KMS-11 (cell line): Measurements from ENCODE around the gene UTP3.

Source experiments
- H2AFZ ChIP-seq: fragments of 200-600 bp; sonication (generic); 2 replicates; pipeline ENCODE4 v1.6.1; 2016; ENCODE audit warnings: antibody characterized with exemption, mixed run types, low read depth
- H3K27ac ChIP-seq: fragments of 200-600 bp; sonication (generic); 2 replicates; pipeline ENCODE4 v1.6.1; 2016; ENCODE audit warnings: mild to moderate bottlenecking, mixed run types
- H3K27me3 ChIP-seq: fragments of 200-600 bp; sonication (generic); 2 replicates; pipeline ENCODE4 v1.6.1; 2017; ENCODE audit warnings: mild to moderate bottlenecking, low read depth, mixed run types, moderate library complexity; ENCODE audit not compliant: insufficient read depth
- H3K36me3 ChIP-seq: fragments of 200-600 bp; sonication (generic); 2 replicates; pipeline ENCODE4 v1.6.1; 2017; ENCODE audit warnings: mild to moderate bottlenecking, mixed run types; ENCODE audit not compliant: insufficient read depth
- H3K4me1 ChIP-seq: fragments of 200-600 bp; sonication (generic); 2 replicates; pipeline ENCODE4 v1.6.1; 2016; ENCODE audit warnings: mild to moderate bottlenecking, low read depth, mixed run types; ENCODE audit not compliant: poor library complexity, severe bottlenecking
- H3K4me2 ChIP-seq: fragments of 200-600 bp; sonication (generic); 2 replicates; pipeline ENCODE4 v1.7.0; 2016; ENCODE audit warnings: mild to moderate bottlenecking, mixed run types
- H3K4me3 ChIP-seq: fragments of 200-600 bp; sonication (generic); IDR thresholded peaks from 2 replicates; pipeline ENCODE4 v1.6.1; 2017; ENCODE audit warnings: low read depth, low read length, mixed read lengths; ENCODE audit not compliant: insufficient read depth
- H3K79me2 ChIP-seq: fragments of 200-600 bp; sonication (generic); 2 replicates; pipeline ENCODE4 v1.6.1; 2016; ENCODE audit warnings: low read depth, mixed run types; ENCODE audit not compliant: insufficient read depth
- H3K9ac ChIP-seq: fragments of 200-600 bp; sonication (generic); 2 replicates; pipeline ENCODE4 v1.6.1; 2016; ENCODE audit warnings: mild to moderate bottlenecking, mixed run types
- H4K20me1 ChIP-seq: fragments of 200-600 bp; sonication (generic); 2 replicates; pipeline ENCODE4 v1.6.1; 2016; ENCODE audit warnings: mild to moderate bottlenecking, mixed run types; ENCODE audit not compliant: insufficient read depth
- TF ChIP-seq, protein P1 (sequence below): fragments of 200-600 bp; sonication (generic); conservative IDR thresholded peaks from 2 replicates; pipeline ENCODE4 v1.6.1; 2017; ENCODE audit warnings: low read depth, mild to moderate bottlenecking, antibody characterized with exemption, low read length, moderate library complexity, mixed read lengths

UTP3 gene

DNA sequence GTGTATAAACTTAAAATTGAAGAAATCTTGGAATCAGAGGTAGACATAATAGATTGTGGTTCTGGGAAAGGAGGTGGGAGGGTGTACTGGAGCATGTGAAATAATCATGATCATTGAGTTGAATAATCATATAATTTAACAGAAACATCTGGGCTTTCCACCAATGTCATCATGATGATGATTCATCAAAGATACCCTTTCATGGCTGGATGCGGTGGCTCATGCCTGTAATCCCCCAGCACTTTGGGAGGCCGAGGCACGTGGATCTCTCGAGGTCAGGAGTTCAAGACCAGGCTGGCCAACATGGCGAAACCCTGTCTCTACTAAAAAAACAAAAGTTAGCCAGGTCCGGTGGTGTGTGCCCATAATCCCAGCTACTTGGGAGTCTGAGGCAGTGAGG is 26.8 kb downstream of the UTP3 start:
- Histone ChIP-seq H3K9ac (no peak overlapping the region), H3K79me2 (peaks cover 75% of the 10 kb centered on the region), H3K27ac (no peak overlapping the region), H3K36me3 (no peaks in the 10 kb centered on the region), H3K27me3 (no peaks in the 10 kb centered on the region), H3K4me2 (no peak overlapping the region), H4K20me1 (no peaks in the 10 kb centered on the region), H3K4me3 (no peak overlapping the region), H2AFZ (no peak overlapping the region), H3K4me1 (peaks cover 37% of the 10 kb centered on the region)
- TF ChIP-seq, protein P1, sequence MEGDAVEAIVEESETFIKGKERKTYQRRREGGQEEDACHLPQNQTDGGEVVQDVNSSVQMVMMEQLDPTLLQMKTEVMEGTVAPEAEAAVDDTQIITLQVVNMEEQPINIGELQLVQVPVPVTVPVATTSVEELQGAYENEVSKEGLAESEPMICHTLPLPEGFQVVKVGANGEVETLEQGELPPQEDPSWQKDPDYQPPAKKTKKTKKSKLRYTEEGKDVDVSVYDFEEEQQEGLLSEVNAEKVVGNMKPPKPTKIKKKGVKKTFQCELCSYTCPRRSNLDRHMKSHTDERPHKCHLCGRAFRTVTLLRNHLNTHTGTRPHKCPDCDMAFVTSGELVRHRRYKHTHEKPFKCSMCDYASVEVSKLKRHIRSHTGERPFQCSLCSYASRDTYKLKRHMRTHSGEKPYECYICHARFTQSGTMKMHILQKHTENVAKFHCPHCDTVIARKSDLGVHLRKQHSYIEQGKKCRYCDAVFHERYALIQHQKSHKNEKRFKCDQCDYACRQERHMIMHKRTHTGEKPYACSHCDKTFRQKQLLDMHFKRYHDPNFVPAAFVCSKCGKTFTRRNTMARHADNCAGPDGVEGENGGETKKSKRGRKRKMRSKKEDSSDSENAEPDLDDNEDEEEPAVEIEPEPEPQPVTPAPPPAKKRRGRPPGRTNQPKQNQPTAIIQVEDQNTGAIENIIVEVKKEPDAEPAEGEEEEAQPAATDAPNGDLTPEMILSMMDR: no peak

DNA sequence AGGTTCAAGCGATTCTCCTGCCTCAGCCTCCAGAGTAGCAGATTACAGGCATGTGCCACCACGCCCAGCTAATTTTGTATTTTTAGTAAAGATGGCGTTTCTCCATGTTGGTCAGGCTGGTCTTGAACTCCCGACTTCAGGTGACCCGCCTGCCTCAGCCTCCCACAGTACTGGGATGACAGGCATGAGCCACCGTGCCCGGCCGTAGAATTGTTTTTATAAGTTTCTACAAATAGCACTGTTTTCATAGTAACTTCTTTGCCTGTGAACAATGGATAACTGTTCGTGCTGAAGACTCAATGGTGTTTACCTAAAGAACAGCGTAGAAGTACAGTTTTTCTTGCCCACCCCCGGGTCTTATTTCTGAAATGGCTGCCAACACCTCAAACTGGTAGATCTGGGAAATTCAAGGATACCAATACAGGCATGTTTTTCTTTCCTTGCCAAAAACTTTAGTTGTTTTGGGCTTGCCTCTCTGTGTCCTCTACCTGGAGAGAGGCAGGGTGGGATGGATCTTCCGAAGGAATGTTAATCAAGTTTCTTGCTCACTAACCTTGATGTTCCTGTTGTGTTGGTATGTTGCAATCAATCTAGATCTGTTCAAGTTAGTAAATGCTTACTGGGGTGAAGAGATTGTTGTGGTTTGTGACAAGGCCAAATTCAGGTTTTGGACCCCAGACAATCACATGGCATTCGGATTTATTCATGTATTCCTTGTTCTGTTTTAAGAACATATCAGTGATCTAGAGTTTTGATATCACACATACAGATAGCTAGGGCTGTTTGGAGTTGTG is 30.7 kb downstream of the UTP3 start:
- Histone ChIP-seq H3K4me1 (peaks cover 16% of the 10 kb centered on the region), H2AFZ (no peak overlapping the region), H3K4me3 (no peak overlapping the region), H3K36me3 (no peaks in the 10 kb centered on the region), H3K27me3 (no peaks in the 10 kb centered on the region), H3K27ac (no peak overlapping the region), H4K20me1 (no peaks in the 10 kb centered on the region), H3K79me2 (peaks cover 59% of the 10 kb centered on the region), H3K9ac (no peak overlapping the region), H3K4me2 (no peak overlapping the region)
- TF ChIP-seq, protein P1: no peak

DNA sequence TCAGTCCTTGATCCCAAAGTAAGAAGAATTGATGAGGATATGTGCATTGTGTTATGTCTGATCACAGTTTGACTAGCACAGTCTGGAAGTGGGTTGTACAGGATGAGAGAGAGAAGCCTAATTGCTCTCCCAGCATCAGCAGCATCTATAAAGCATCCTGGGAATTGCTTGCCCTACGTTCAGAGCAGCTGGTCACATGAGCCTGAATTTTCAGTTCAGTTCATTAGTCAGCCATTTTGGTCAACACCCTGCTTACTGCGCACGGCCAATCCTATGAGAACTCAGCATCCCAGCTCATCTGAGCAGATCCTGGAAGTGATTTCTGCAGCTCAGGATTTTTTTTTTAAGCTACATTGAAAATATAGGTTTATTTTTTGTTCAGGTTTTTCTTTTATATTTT is 33.4 kb downstream of the UTP3 start, which contains the start of gene RUFY3:
RUFY3 (plus strand) TSS at position 218 of the 400 bp plus-strand sequence. CDS start 610 bp downstream, outside the sequence.
- H3K27me3 ChIP-seq: no peaks in the 10 kb centered on the region
- no peak within 1 kb of the TSS for H3K9ac ChIP-seq
- H4K20me1 ChIP-seq: no peaks in the 10 kb centered on the region
- no peak within 1 kb of the TSS for H2AFZ ChIP-seq
- peaks cover 48% of the 10 kb centered on the region; the same call in 1 of the 2 replicates for H3K79me2 ChIP-seq
- no peak within 1 kb of the TSS for H3K4me3 ChIP-seq
- H3K4me1 ChIP-seq: no peaks in the 10 kb centered on the region
- no peaks in the 10 kb centered on the region for H3K36me3 ChIP-seq
- no peak within 1 kb of the TSS for H3K27ac ChIP-seq
- TF ChIP-seq, protein P1: no peak
- H3K4me2 ChIP-seq: no peak within 1 kb of the TSS

DNA sequence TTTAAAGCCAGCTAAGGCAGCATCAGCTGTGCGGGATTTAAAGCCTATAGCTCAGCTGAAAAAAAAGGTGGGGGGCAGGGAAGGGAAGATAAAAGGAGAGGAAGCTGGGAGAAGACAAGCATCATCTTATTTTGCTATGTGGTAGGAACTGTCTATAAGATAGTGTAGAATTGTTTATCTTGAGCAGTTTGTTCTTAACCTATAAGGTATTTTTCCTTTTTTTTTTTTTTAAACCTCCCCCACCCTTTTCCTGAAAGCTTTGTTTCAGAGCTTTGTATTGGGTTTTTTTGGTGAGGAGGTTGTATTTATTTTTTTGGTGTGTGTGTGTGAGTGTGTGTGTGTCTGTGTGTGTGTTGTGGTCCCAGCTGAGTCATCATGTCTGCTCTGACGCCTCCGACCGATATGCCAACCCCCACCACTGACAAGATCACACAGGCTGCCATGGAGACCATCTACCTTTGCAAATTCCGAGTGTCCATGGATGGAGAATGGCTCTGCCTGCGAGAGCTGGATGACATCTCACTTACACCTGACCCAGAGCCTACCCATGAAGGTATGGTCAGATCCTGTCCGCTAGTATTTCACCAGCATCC is 34.0 kb downstream of the UTP3 start:
- Histone ChIP-seq H2AFZ (no peak overlapping the region), H3K36me3 (no peaks in the 10 kb centered on the region), H3K27me3 (no peaks in the 10 kb centered on the region), H3K4me2 (no peak overlapping the region), H3K4me1 (no peaks in the 10 kb centered on the region), H3K4me3 (no peak overlapping the region), H3K79me2 (peaks cover 48% of the 10 kb centered on the region; the same call in 1 of the 2 replicates), H3K9ac (no peak overlapping the region), H4K20me1 (no peaks in the 10 kb centered on the region), H3K27ac (no peak overlapping the region)
- TF ChIP-seq, protein P1: no peak
